OCI-LY3 (cell line): ENCODE measurements around the gene ATP8A2.

Source experiments
- H2AFZ ChIP-seq: fragments of 200-600, 300-600 bp; shearing (Covaris generic); 2 replicates; pipeline ENCODE4 v1.6.0; 2014; ENCODE audit warnings: antibody characterized with exemption, low read depth, low read length
- H3K27ac ChIP-seq: fragments of 200-600, 300-600 bp; sonication (generic); 2 replicates; pipeline ENCODE4 v1.5.1; 2014; ENCODE audit warnings: mild to moderate bottlenecking, low read length, moderate library complexity, mixed read lengths
- H3K27me3 ChIP-seq: fragments of 200-600, 300-600 bp; sonication (generic); 2 replicates; pipeline ENCODE4 v1.6.1; 2014; ENCODE audit warnings: low read depth, low read length, mixed read lengths
- H3K36me3 ChIP-seq: fragments of 200-600, 300-600 bp; sonication (generic); replicated peaks from 2 replicates; pipeline ENCODE3; 2014; ENCODE audit warnings: low read depth, low read length, mixed read lengths
- H3K4me1 ChIP-seq: fragments of 300-600, 200-600 bp; sonication (generic); 2 replicates; pipeline ENCODE4 v1.6.1; 2014; ENCODE audit warnings: low read length, mixed read lengths
- H3K4me2 ChIP-seq: fragments of 200-600, 300-600 bp; sonication (generic); 2 replicates; pipeline ENCODE4 v1.6.1; 2014; ENCODE audit warnings: low read length, mixed read lengths
- H3K4me3 ChIP-seq: fragments of 300-600, 200-600 bp; sonication (generic); 2 replicates; pipeline ENCODE4 v1.5.1; 2014; ENCODE audit warnings: antibody characterized with exemption, mild to moderate bottlenecking, low read length, moderate library complexity
- H3K79me2 ChIP-seq: fragments of 300-600, 200-600 bp; shearing (Covaris generic); 2 replicates; pipeline ENCODE4 v1.6.1; 2014; ENCODE audit warnings: mild to moderate bottlenecking, low read length, mixed read lengths
- H3K9ac ChIP-seq: fragments of 300-600, 200-600 bp; shearing (Covaris generic); 2 replicates; pipeline ENCODE4 v1.6.0; 2014; ENCODE audit warnings: mild to moderate bottlenecking, low read length, moderate library complexity
- H3K9me3 ChIP-seq: fragments of 200-600, 300-600 bp; shearing (Covaris generic); 2 replicates; pipeline ENCODE4 v1.6.1; 2014; ENCODE audit warnings: low read length, mixed read lengths; ENCODE audit not compliant: insufficient read depth
- H4K20me1 ChIP-seq: fragments of 200-600, 300-600 bp; sonication (generic); 2 replicates; pipeline ENCODE4 v1.6.1; 2016; ENCODE audit warnings: low read length, mixed read lengths; ENCODE audit not compliant: insufficient read depth
- CTCF ChIP-seq: fragments of 200-600, 300-600 bp; sonication (generic); IDR thresholded peaks from 2 replicates; pipeline ENCODE4 v1.5.1; 2014; ENCODE audit warnings: antibody characterized with exemption, low read length, low read depth
- EZH2phosphoT487 ChIP-seq: fragments of 200-600 bp; shearing (Covaris generic); IDR thresholded peaks from 2 replicates; pipeline ENCODE4 v1.6.1; 2018; ENCODE audit warnings: antibody characterized with exemption, mixed run types, low read depth

ATP8A2 gene

GRCh38 chr13:25868490-25868889 is 496.7 kb downstream of the ATP8A2 start:
- H3K36me3 ChIP-seq: no peaks in the 10 kb centered on the region
- H3K27ac ChIP-seq: no peak overlapping the region
- no peaks in the 10 kb centered on the region for H3K79me2 ChIP-seq
- H3K4me2 ChIP-seq: no peak overlapping the region
- TF ChIP-seq CTCF (no peak), EZH2phosphoT487 (no peak)
- no peaks in the 10 kb centered on the region; the same call in 1 of the 2 replicates for H3K27me3 ChIP-seq
- no peaks in the 10 kb centered on the region for H4K20me1 ChIP-seq
- no peak overlapping the region for H2AFZ ChIP-seq
- H3K9ac ChIP-seq: no peak overlapping the region
- H3K4me3 ChIP-seq: no peak overlapping the region
- H3K4me1 ChIP-seq: peaks cover 11% of the 10 kb centered on the region
- H3K9me3 ChIP-seq: no peaks in the 10 kb centered on the region

DNA sequence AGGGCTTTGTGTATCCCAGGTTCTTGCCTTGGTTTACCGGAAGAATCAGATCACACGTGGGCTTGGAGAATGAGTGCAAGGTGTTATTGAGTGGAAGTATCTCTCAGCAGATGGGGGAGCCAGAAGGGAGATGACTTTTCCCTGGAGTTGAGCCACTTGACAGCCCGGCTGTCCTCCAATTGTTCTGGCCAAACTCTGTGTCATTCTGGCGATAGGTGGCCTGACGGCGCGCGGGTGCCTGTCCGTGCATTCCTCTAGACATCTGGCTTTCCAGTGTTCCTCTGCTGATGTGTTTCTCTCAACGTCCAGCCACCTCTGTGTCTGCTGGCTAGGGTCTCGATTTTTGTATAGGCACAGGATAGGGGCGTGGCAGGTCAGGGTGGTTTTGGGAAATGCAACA is 498.2 kb downstream of the ATP8A2 start:
- H3K4me3 ChIP-seq: no peak overlapping the region
- no peak overlapping the region for H3K4me2 ChIP-seq
- H2AFZ ChIP-seq: no peak overlapping the region
- no peaks in the 10 kb centered on the region for H3K9me3 ChIP-seq
- H3K27me3 ChIP-seq: no peaks in the 10 kb centered on the region; the same call in 1 of the 2 replicates
- no peaks in the 10 kb centered on the region for H4K20me1 ChIP-seq
- H3K36me3 ChIP-seq: no peaks in the 10 kb centered on the region
- peaks cover 9% of the 10 kb centered on the region; the same call in 1 of the 2 replicates for H3K4me1 ChIP-seq
- H3K79me2 ChIP-seq: no peaks in the 10 kb centered on the region
- TF ChIP-seq EZH2phosphoT487 (no peak), CTCF (no peak)
- no peak overlapping the region for H3K27ac ChIP-seq
- H3K9ac ChIP-seq: no peak overlapping the region

DNA sequence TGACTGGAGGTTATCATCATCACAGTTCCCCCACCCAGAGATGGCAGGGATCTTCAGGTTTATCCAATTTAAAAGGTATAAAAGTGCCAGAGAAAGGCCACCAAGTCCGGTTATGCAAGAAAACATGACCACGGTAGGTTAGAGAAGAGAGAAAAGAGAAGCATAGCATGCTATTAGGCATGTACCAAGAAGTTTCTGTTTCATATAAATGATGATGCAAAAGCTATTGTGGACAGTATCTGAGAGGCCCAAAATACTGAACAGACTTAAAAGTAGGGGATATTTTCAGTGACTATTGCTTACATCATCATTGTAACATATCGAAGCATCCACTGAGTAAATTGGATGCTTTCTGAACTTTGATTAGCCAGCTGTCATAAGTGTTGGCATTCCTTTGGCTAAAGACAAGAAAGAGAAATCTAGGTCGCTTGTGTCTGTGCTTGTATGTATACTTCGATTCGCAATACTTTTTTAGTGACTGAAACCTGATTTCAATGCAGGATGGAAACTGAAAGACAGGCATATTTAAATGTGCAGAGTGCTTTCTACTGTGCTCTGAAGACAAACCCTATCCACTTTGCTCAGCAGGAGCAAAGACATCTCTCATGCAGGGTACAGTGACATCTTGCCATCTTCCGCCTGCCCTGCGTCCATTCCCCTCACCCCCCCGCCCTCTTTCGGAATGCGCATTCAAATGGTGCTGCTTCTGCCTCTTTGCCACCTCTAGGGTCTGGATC is 499.8 kb downstream of the ATP8A2 start:
- no peak overlapping the region for H3K27ac ChIP-seq
- H3K4me1 ChIP-seq: peaks cover 8% of the 10 kb centered on the region; the same call in 1 of the 2 replicates
- no peaks in the 10 kb centered on the region for H3K79me2 ChIP-seq
- H3K4me3 ChIP-seq: no peak overlapping the region
- H2AFZ ChIP-seq: no peak overlapping the region
- H3K9ac ChIP-seq: no peak overlapping the region
- no peaks in the 10 kb centered on the region for H3K36me3 ChIP-seq
- TF ChIP-seq CTCF: no peak
- TF ChIP-seq EZH2phosphoT487: no peak
- H3K27me3 ChIP-seq: no peaks in the 10 kb centered on the region
- 0 out of 2 replicates have a peak overlapping the region, but pooled peaks have one; percentile 1 for H3K4me2 ChIP-seq
- H4K20me1 ChIP-seq: no peaks in the 10 kb centered on the region
- H3K9me3 ChIP-seq: no peaks in the 10 kb centered on the region

GRCh38 chr13:25872481-25873241 is 500.9 kb downstream of the ATP8A2 start:
- Histone ChIP-seq H3K27me3 (no peaks in the 10 kb centered on the region; the same call in 1 of the 2 replicates), H3K9ac (no peak overlapping the region), H3K9me3 (no peaks in the 10 kb centered on the region), H3K4me3 (no peak overlapping the region), H4K20me1 (no peaks in the 10 kb centered on the region), H3K4me2 (no peak overlapping the region), H3K36me3 (no peaks in the 10 kb centered on the region), H3K79me2 (no peaks in the 10 kb centered on the region), H2AFZ (no peak overlapping the region), H3K4me1 (peaks cover 8% of the 10 kb centered on the region; the same call in 1 of the 2 replicates), H3K27ac (no peak overlapping the region)
- TF ChIP-seq EZH2phosphoT487 (no peak), CTCF (no peak)
